Stimulated activated CD8-positive, alpha-beta memory T cell treated with anti-CD3 and anti-CD28 coated beads, Interleukin-15, amount 100 ng/mL, for 4 hours (primary cell): ENCODE data around the gene CSNK2A2.

Source experiments
- DNase-seq, 2 donors: peaks; one replicate each; pipeline ENCODE4 v3.0.0-alpha.2; 2020; ENCODE audit warnings: low read depth in 2 of 2

CSNK2A2 gene

GRCh38 chr16:58198803-58199411 is 1.0 kb upstream of the CSNK2A2 start:
- DNase-seq, result no peak

- no peak for DNase-seq
These were observed 443 bp downstream of the CSNK2A2 start for GRCh38 chr16:58197314-58198012.

- DNase-seq, result no peak
These were observed 1.0 kb downstream of the CSNK2A2 start for GRCh38 chr16:58196898-58197313.

GRCh38 chr16:58195771-58196170 is 2.1 kb downstream of the CSNK2A2 start:
- no peak for DNase-seq

- DNase-seq, result no peak
These were observed 2.6 kb downstream of the CSNK2A2 start for GRCh38 chr16:58195344-58195743.

GRCh38 chr16:58194790-58195189 is 3.1 kb downstream of the CSNK2A2 start:
- DNase-seq, result no peak

GRCh38 chr16:58187665-58188421 is 10.1 kb downstream of the CSNK2A2 start:
- DNase-seq, result no peak

GRCh38 chr16:58187092-58187491 is 10.8 kb downstream of the CSNK2A2 start:
- DNase-seq, result no peak

- no peak for DNase-seq
These were observed 11.5 kb downstream of the CSNK2A2 start for GRCh38 chr16:58186176-58186944.

GRCh38 chr16:58177353-58177710 is 20.6 kb downstream of the CSNK2A2 start:
- no peak for DNase-seq

GRCh38 chr16:58176608-58177352 is 21.1 kb downstream of the CSNK2A2 start:
- no peak for DNase-seq

- DNase-seq, result no peak
These were observed 27.7 kb downstream of the CSNK2A2 start for GRCh38 chr16:58170223-58170622.

GRCh38 chr16:58160855-58161254 is 37.1 kb downstream of the CSNK2A2 start:
- no peak for DNase-seq

GRCh38 chr16:58158725-58159124 is 39.2 kb downstream of the CSNK2A2 start:
- no peak for DNase-seq

- no peak for DNase-seq
These were observed 39.9 kb downstream of the CSNK2A2 start for GRCh38 chr16:58157951-58158540.

GRCh38 chr16:58157239-58157638 is 40.7 kb downstream of the CSNK2A2 start:
- no peak for DNase-seq

GRCh38 chr16:58155839-58156238 is 42.1 kb downstream of the CSNK2A2 start:
- no peak for DNase-seq

GRCh38 chr16:58154345-58154744 is 43.6 kb downstream of the CSNK2A2 start:
- no peak for DNase-seq

- DNase-seq, result no peak
These were observed 45.5 kb downstream of the CSNK2A2 start for GRCh38 chr16:58152246-58152868.

GRCh38 chr16:58148526-58148925 is 49.4 kb downstream of the CSNK2A2 start:
- no peak for DNase-seq

- no peak for DNase-seq
These were observed 49.8 kb downstream of the CSNK2A2 start for GRCh38 chr16:58148099-58148498.
